ENCODE measurements around the gene MAP3K20. TPM values are rescaled to one million over a fixed set of nuclear protein-coding genes. Genes with fewer than 3 reads are reported as not detected.

The MAP3K20 gene
- total and polyA plus RNA-seq, 10 of the 15 experiments (the other 5 are each of a cell fraction or from before 2014, with no cell fraction given) = 0.04 to 5.6 (median 2.3) TPM

- TF ChIP-seq CTCF (IDR thresholded peaks at IDR 0.05 in 2 of 3, conservative IDR thresholded peaks at IDR 0.05 in 1 of 3; ENCODE audit: control insufficient read depth in 2 of 3, extremely low read depth in 1 of 3, insufficient read depth in 1 of 3, low read depth in 3 of 3, low read length in 3 of 3) = peak in 2 of 3 experiments; percentile 14 to 26; a peak in 2 of 6 replicates
- TF ChIP-seq TCF3 (IDR thresholded peaks at IDR 0.05; ENCODE audit: borderline replicate concordance, insufficient read depth, low read depth, low read length) = no peak
- TF ChIP-seq POLR2AphosphoS5 (IDR thresholded peaks at IDR 0.05; ENCODE audit: low read length) = no peak
- TF ChIP-seq NRF1 (conservative IDR thresholded peaks at IDR 0.05; ENCODE audit: low read depth, low read length) = no peak
- TF ChIP-seq BCL11A (IDR thresholded peaks at IDR 0.05; ENCODE audit: low read depth, low read length) = 0 out of 2 replicates have a peak, but pooled peaks have one; percentile 7
- no peak for TF ChIP-seq NBN (IDR thresholded peaks at IDR 0.05)
- TF ChIP-seq TCF12 (IDR thresholded peaks at IDR 0.05; ENCODE audit: low read depth, low read length) = no peak
- no peak for TF ChIP-seq BACH1 (IDR thresholded peaks at IDR 0.05; ENCODE audit: borderline replicate concordance)
- no peak for TF ChIP-seq CREM (IDR thresholded peaks at IDR 0.05; ENCODE audit: low read depth)
- no peak for TF ChIP-seq MXI1 (IDR thresholded peaks at IDR 0.05; ENCODE audit: low read depth, low read length)
- TF ChIP-seq POU2F2 (IDR thresholded peaks at IDR 0.05; ENCODE audit: borderline replicate concordance, low read depth, low read length) = 0 out of 3 replicates have a peak, but pooled peaks have one; percentile 46
- TF ChIP-seq STAT1 (conservative IDR thresholded peaks at IDR 0.05) = no peak
- TF ChIP-seq POLR2AphosphoS2 (IDR thresholded peaks at IDR 0.05; ENCODE audit: low read depth, low read length) = no peak
- TF ChIP-seq SMC3 (IDR thresholded peaks at IDR 0.05; ENCODE audit: borderline replicate concordance, low read length) = peak; percentile 23; the same call in 1 of the 2 replicates
- no peak for TF ChIP-seq PML (IDR thresholded peaks at IDR 0.05; ENCODE audit: low read length)
- TF ChIP-seq SREBF1 (IDR thresholded peaks at IDR 0.05; ENCODE audit: low read length) = no peak
- no peak for TF ChIP-seq ZNF207 (IDR thresholded peaks at IDR 0.05; ENCODE audit: borderline replicate concordance)
- TF ChIP-seq TAF1 (IDR thresholded peaks at IDR 0.05; ENCODE audit: borderline replicate concordance, low read depth, low read length) = no peak
Observed at GRCh38 chr2:173286153-173286809, 210.6 kb downstream of the MAP3K20 start (continued).
